Osteoblast (primary cell): ENCODE measurements around the gene DEGS2. TPM values are rescaled to one million over a fixed set of nuclear protein-coding genes. Genes with fewer than 3 reads are reported as not detected.
A peak's percentile ranks its signal among the peaks of the same experiment; 100 is the strongest.

Source experiments
- DNase-seq: peaks from one replicate; pipeline ENCODE4 v3.0.0; 2011; ENCODE audit warnings: low spot score, mixed read lengths; ENCODE audit not compliant: insufficient read length; ENCODE audit errors: missing footprints
- H2AFZ ChIP-seq: 2 replicates; pipeline ENCODE4 v1.6.0; 2011; ENCODE audit warnings: mild to moderate bottlenecking, low read length
- H3K27ac ChIP-seq: 2 replicates; pipeline ENCODE4 v1.5.1; 2011; ENCODE audit warnings: mild to moderate bottlenecking, low read depth, low read length, moderate library complexity
- H3K27me3 ChIP-seq: 2 replicates; pipeline ENCODE4 v1.6.0; 2012; ENCODE audit warnings: mild to moderate bottlenecking, control low read depth, inconsistent platforms, low read length, moderate library complexity; ENCODE audit not compliant: insufficient read depth
- H3K36me3 ChIP-seq: 2 replicates; pipeline ENCODE4 v1.5.1; 2011; ENCODE audit warnings: mild to moderate bottlenecking, low read length, control low read depth, moderate library complexity; ENCODE audit not compliant: insufficient read depth
- H3K4me1 ChIP-seq: 2 replicates; pipeline ENCODE4 v1.5.1; 2011; ENCODE audit warnings: mild to moderate bottlenecking, low read length, control low read depth, moderate library complexity; ENCODE audit not compliant: insufficient read depth
- H3K4me2 ChIP-seq: 2 replicates; pipeline ENCODE4 v1.6.0; 2011; ENCODE audit warnings: mild to moderate bottlenecking, low read length; ENCODE audit not compliant: insufficient read depth
- H3K4me3 ChIP-seq: fragments of 200-600 bp; sonication (generic); 3 replicates; pipeline ENCODE4 v1.5.1; 2012; ENCODE audit warnings: mild to moderate bottlenecking, low read length, inconsistent platforms; ENCODE audit not compliant: insufficient read depth
- H3K79me2 ChIP-seq: 2 replicates; pipeline ENCODE4 v1.6.0; 2012; ENCODE audit warnings: mild to moderate bottlenecking, low read length, control low read depth, inconsistent platforms; ENCODE audit not compliant: insufficient read depth
- H3K9me3 ChIP-seq: 2 replicates; pipeline ENCODE4 v1.5.1; 2011; ENCODE audit warnings: low read depth, low read length, control low read depth
- H4K20me1 ChIP-seq: 2 replicates; pipeline ENCODE4 v1.6.0; 2012; ENCODE audit warnings: mild to moderate bottlenecking, low read length, control low read depth; ENCODE audit not compliant: insufficient read depth
- CTCF ChIP-seq: IDR thresholded peaks from 2 replicates; pipeline ENCODE4 v1.5.1; 2011; ENCODE audit warnings: mild to moderate bottlenecking, low read depth, low read length, moderate library complexity; ENCODE audit errors: extremely low read depth
- total RNA-seq: library from RNA; depleted of rRNA; stranded (reverse); fragments of >200 nt; gene quantifications from 2 replicates; pipeline ENCODE4 v1.2.3, GENCODE V29; 2012

DEGS2 gene
- total RNA-seq, 1 donor = 0.36 TPM

GRCh38 chr14:100165831-100166440, 6.5 kb upstream of the DEGS2 start:
- Histone ChIP-seq H2AFZ (no peak overlapping the region), H3K4me1 (no peaks in the 10 kb centered on the region), H3K27ac (no peak overlapping the region), H3K36me3 (no peaks in the 10 kb centered on the region), H3K9me3 (no peaks in the 10 kb centered on the region), H3K79me2 (no peaks in the 10 kb centered on the region), H3K27me3 (peaks cover 2% of the 10 kb centered on the region), H3K4me2 (peak overlapping the region; percentile 20), H3K4me3 (no peak overlapping the region), H4K20me1 (no peaks in the 10 kb centered on the region)
- DNase-seq = no peak
- TF ChIP-seq CTCF = no peak

GRCh38 chr14:100165376-100165775, 5.9 kb upstream of the DEGS2 start:
- H4K20me1 ChIP-seq = no peaks in the 10 kb centered on the region
- no peaks in the 10 kb centered on the region for H3K79me2 ChIP-seq
- no peak for DNase-seq
- H3K9me3 ChIP-seq = peaks cover under 1% of the 10 kb centered on the region
- H3K27me3 ChIP-seq = peaks cover 8% of the 10 kb centered on the region
- H3K36me3 ChIP-seq = no peaks in the 10 kb centered on the region
- H3K4me2 ChIP-seq = no peak overlapping the region
- no peaks in the 10 kb centered on the region for H3K4me1 ChIP-seq
- TF ChIP-seq CTCF = no peak
- H3K4me3 ChIP-seq = no peak overlapping the region
- H3K27ac ChIP-seq = no peak overlapping the region
- no peak overlapping the region for H2AFZ ChIP-seq

- Histone ChIP-seq H3K4me2 (no peak overlapping the region), H3K4me1 (no peaks in the 10 kb centered on the region), H3K4me3 (no peak overlapping the region), H3K36me3 (no peaks in the 10 kb centered on the region), H2AFZ (no peak overlapping the region), H3K27me3 (peaks cover 28% of the 10 kb centered on the region), H4K20me1 (no peaks in the 10 kb centered on the region), H3K9me3 (peaks cover 4% of the 10 kb centered on the region), H3K79me2 (no peaks in the 10 kb centered on the region), H3K27ac (no peak overlapping the region)
- TF ChIP-seq CTCF = no peak
- no peak for DNase-seq
Observed at GRCh38 chr14:100160534-100160916, 1.1 kb upstream of the DEGS2 start.

DNA sequence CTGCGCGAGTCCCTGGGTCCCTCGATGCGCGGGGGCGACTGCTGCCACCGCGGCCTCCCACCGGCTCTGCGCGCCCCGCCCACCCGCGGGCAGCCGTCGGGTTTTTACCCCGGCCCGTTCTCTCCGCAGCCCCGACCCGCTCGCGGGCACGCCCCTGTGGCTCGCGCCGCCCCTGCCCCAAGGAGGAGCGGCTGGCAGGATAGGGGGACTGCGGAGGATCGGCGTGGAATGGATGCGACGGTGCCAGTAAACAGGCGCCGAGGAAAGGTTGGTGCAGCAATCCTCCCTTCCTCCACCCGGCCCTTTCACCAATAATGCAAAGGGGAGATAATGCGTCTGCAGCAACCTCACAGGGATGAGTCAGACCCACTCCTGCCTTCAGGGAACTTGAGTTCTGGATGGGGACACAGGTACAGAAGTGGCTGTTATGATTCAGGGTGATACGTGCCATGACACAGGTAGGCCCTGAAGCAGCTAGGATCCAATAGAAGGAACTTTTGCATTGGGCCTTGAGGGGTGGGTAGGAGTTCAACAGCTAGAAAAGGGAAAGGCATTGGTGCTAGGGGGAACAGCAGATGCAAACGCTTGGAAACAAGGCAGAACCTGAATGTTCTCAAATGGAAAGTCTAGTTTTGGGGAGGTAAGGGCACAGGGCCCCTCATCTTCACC, 554 bp upstream of the DEGS2 start:
- Histone ChIP-seq H3K4me2 (no peak overlapping the region), H3K36me3 (no peaks in the 10 kb centered on the region), H3K27me3 (peaks cover 28% of the 10 kb centered on the region), H3K4me1 (no peaks in the 10 kb centered on the region), H2AFZ (no peak overlapping the region), H3K9me3 (peaks cover 6% of the 10 kb centered on the region), H3K79me2 (no peaks in the 10 kb centered on the region), H3K4me3 (no peak overlapping the region), H4K20me1 (no peaks in the 10 kb centered on the region), H3K27ac (no peak overlapping the region)
- no peak for TF ChIP-seq CTCF
- no peak for DNase-seq
